Epithelial cell of esophagus (primary cell): Measurements from ENCODE around the gene RASGRF2.

Experiments
- DNase-seq: peaks from one replicate; pipeline ENCODE4 v3.0.0; 2010; ENCODE audit warnings: low read depth
- H3K4me3 ChIP-seq: 2 replicates; pipeline ENCODE4 v1.5.1; 2011; ENCODE audit warnings: mild to moderate bottlenecking, low read length, control low read depth
- CTCF ChIP-seq: IDR thresholded peaks from 2 replicates; pipeline ENCODE4 v1.5.1; 2011; ENCODE audit warnings: low read depth, mild to moderate bottlenecking, low read length, control low read depth, inconsistent platforms; ENCODE audit not compliant: insufficient read depth; ENCODE audit errors: missing control alignments

RASGRF2 gene

GRCh38 chr5:81128416-81128815 is 168.3 kb downstream of the RASGRF2 start:
- H3K4me3 ChIP-seq, result no peak overlapping the region
- DNase-seq, result no peak
- TF ChIP-seq CTCF, result no peak

GRCh38 chr5:81132381-81132780 is 172.2 kb downstream of the RASGRF2 start:
- DNase-seq, result no peak
- TF ChIP-seq CTCF, result no peak
- H3K4me3 ChIP-seq, result no peak overlapping the region

GRCh38 chr5:81134066-81134465 is 173.9 kb downstream of the RASGRF2 start:
- peak; percentile 38 for DNase-seq
- TF ChIP-seq CTCF, result no peak
- no peak overlapping the region for H3K4me3 ChIP-seq

- no peak for TF ChIP-seq CTCF
- H3K4me3 ChIP-seq, result no peak overlapping the region
- DNase-seq, result no peak
Observed at GRCh38 chr5:81134566-81134965, 174.4 kb downstream of the RASGRF2 start.

- H3K4me3 ChIP-seq, result no peak overlapping the region
- no peak for TF ChIP-seq CTCF
- DNase-seq, result no peak
Observed at GRCh38 chr5:81136557-81136956, 176.4 kb downstream of the RASGRF2 start.

GRCh38 chr5:81137833-81138232 is 177.7 kb downstream of the RASGRF2 start:
- no peak overlapping the region for H3K4me3 ChIP-seq
- DNase-seq, result no peak
- TF ChIP-seq CTCF, result no peak

GRCh38 chr5:81140441-81140840 is 180.3 kb downstream of the RASGRF2 start:
- no peak for DNase-seq
- no peak for TF ChIP-seq CTCF

More at GRCh38 chr5:81140441-81140840, 180.3 kb downstream of the RASGRF2 start:
- no peak overlapping the region for H3K4me3 ChIP-seq
